Measurements from ENCODE around the gene FBXL7.

The FBXL7 gene

DNA sequence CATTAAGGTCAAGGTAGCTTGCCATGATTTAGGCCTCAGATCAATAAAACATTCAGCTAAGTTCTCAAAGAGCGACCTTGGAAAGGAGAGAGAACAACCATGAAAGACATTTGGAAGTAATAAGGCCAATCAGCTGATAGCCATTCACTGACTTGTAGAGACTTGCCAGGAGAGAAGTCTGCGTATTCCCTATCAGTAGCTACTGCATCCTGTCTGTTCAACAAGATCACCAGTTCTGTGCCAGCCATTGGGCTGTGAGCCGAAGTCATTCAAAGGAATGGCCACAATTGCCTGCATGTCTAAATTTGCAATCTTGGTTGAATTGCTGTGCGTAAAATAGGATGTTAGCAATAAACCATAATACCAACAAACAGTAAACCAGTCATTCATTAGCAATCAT is 219.8 kb downstream of the FBXL7 start:
- H3F3A ChIP-seq (ENCODE audit: insufficient read depth), result no peaks in the 10 kb centered on the region
- no peak overlapping the region for H3K4me2 ChIP-seq (ENCODE audit: low read depth, low read length, poor library complexity, severe bottlenecking)
- H3K79me2 ChIP-seq (ENCODE audit: insufficient read depth, low read length), result no peaks in the 10 kb centered on the region
- H3K9me3 ChIP-seq (ENCODE audit: insufficient read depth, low read length), result no peaks in the 10 kb centered on the region
- H2AFZ ChIP-seq (ENCODE audit: low read depth, low read length, severe bottlenecking), result no peak overlapping the region
- H3K9me2 ChIP-seq (replicated peaks; ENCODE audit: insufficient read depth, low read length), result no peaks in the 10 kb centered on the region
- no peak overlapping the region for H3K27ac ChIP-seq (ENCODE audit: low read depth, low read length)
- no peaks in the 10 kb centered on the region for H4K20me1 ChIP-seq (ENCODE audit: low read depth, low read length)
- no peaks in the 10 kb centered on the region for H3K36me3 ChIP-seq (ENCODE audit: low read length)
- TF ChIP-seq EZH2phosphoT487 (conservative IDR thresholded peaks at IDR 0.05; ENCODE audit: low read length), result no peak
- TF ChIP-seq, protein P1, sequence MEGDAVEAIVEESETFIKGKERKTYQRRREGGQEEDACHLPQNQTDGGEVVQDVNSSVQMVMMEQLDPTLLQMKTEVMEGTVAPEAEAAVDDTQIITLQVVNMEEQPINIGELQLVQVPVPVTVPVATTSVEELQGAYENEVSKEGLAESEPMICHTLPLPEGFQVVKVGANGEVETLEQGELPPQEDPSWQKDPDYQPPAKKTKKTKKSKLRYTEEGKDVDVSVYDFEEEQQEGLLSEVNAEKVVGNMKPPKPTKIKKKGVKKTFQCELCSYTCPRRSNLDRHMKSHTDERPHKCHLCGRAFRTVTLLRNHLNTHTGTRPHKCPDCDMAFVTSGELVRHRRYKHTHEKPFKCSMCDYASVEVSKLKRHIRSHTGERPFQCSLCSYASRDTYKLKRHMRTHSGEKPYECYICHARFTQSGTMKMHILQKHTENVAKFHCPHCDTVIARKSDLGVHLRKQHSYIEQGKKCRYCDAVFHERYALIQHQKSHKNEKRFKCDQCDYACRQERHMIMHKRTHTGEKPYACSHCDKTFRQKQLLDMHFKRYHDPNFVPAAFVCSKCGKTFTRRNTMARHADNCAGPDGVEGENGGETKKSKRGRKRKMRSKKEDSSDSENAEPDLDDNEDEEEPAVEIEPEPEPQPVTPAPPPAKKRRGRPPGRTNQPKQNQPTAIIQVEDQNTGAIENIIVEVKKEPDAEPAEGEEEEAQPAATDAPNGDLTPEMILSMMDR (IDR thresholded peaks at IDR 0.05; ENCODE audit: insufficient read depth, low read length, poor library complexity, severe bottlenecking), result no peak
- H3K27me3 ChIP-seq (ENCODE audit: low read length), result no peaks in the 10 kb centered on the region
- no peak overlapping the region for H3K9ac ChIP-seq (ENCODE audit: low read length)
- no peak overlapping the region for H3K4me3 ChIP-seq (ENCODE audit: insufficient read depth, low read length, poor library complexity, severe bottlenecking)

DNA sequence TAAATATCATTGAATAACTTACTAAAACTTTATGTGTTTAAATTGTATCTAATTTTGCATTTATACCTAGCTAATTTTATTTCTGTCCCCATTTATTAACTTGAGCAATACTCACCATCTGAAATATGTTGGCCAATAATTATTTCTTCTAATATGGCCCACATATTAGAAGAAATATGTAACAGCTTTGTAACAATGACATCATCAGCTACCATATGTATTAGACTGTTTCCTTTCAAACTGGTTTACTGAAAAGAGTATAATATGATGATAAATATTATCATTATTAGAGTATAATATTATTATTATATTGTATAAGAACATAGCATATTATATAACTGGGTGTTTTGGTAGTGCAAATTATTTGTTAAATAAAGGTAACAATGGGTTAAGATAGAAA is 220.5 kb downstream of the FBXL7 start:
- TF ChIP-seq EZH2phosphoT487 (conservative IDR thresholded peaks at IDR 0.05; ENCODE audit: low read length), result no peak
- TF ChIP-seq, protein P1 (IDR thresholded peaks at IDR 0.05; ENCODE audit: insufficient read depth, low read length, poor library complexity, severe bottlenecking), result no peak
- H3K4me2 ChIP-seq (ENCODE audit: low read depth, low read length, poor library complexity, severe bottlenecking), result no peak overlapping the region

DNA sequence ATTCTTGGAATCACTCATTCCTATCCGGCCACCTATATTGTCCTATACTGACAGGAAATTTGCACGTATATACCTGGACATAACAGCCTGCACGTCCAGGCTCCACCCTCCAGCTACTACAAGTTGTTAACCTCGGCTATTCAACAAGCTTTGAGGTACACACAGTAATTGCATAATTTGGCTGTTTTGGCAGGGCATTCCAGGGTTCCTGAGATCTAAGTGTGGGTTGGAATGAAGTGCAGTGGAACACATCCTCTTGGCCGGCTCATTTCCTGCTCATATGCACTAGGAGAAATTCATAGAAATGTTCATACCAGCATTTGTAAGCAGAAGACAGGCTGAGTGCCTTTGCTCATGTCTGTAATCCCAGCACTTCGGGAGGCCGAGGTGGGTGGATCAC is 222.3 kb downstream of the FBXL7 start:
- TF ChIP-seq, protein P1 (IDR thresholded peaks at IDR 0.05; ENCODE audit: insufficient read depth, low read length, poor library complexity, severe bottlenecking), result no peak
- TF ChIP-seq EZH2phosphoT487 (conservative IDR thresholded peaks at IDR 0.05; ENCODE audit: low read length), result no peak
- Histone ChIP-seq H3K9me3 (ENCODE audit: insufficient read depth, low read length) (no peaks in the 10 kb centered on the region), H3K9me2 (replicated peaks; ENCODE audit: insufficient read depth, low read length) (no peaks in the 10 kb centered on the region), H3F3A (ENCODE audit: insufficient read depth) (no peaks in the 10 kb centered on the region), H3K4me2 (ENCODE audit: low read depth, low read length, poor library complexity, severe bottlenecking) (no peak overlapping the region), H3K27ac (ENCODE audit: low read depth, low read length) (no peak overlapping the region), H3K27me3 (ENCODE audit: low read length) (no peaks in the 10 kb centered on the region), H3K79me2 (ENCODE audit: insufficient read depth, low read length) (no peaks in the 10 kb centered on the region), H3K36me3 (ENCODE audit: low read length) (no peaks in the 10 kb centered on the region), H4K20me1 (ENCODE audit: low read depth, low read length) (no peaks in the 10 kb centered on the region), H3K4me3 (ENCODE audit: insufficient read depth, low read length, poor library complexity, severe bottlenecking) (no peak overlapping the region), H3K9ac (ENCODE audit: low read length) (no peak overlapping the region), H2AFZ (ENCODE audit: low read depth, low read length, severe bottlenecking) (no peak overlapping the region)

More for the DNA sequence above, 220.5 kb downstream of the FBXL7 start:
- Histone ChIP-seq H3K27me3 (ENCODE audit: low read length) (no peaks in the 10 kb centered on the region), H3K79me2 (ENCODE audit: insufficient read depth, low read length) (no peaks in the 10 kb centered on the region), H3K36me3 (ENCODE audit: low read length) (no peaks in the 10 kb centered on the region), H3F3A (ENCODE audit: insufficient read depth) (no peaks in the 10 kb centered on the region), H3K4me3 (ENCODE audit: insufficient read depth, low read length, poor library complexity, severe bottlenecking) (no peak overlapping the region), H4K20me1 (ENCODE audit: low read depth, low read length) (no peaks in the 10 kb centered on the region), H3K9ac (ENCODE audit: low read length) (no peak overlapping the region), H3K9me3 (ENCODE audit: insufficient read depth, low read length) (no peaks in the 10 kb centered on the region), H3K9me2 (replicated peaks; ENCODE audit: insufficient read depth, low read length) (no peaks in the 10 kb centered on the region), H3K27ac (ENCODE audit: low read depth, low read length) (no peak overlapping the region), H2AFZ (ENCODE audit: low read depth, low read length, severe bottlenecking) (no peak overlapping the region)
